ENCODE results near the gene NBEAL2. TPM values are rescaled to one million over a fixed set of nuclear protein-coding genes. Genes with fewer than 3 reads are reported as not detected.

Gene NBEAL2
- total RNA-seq, 1 donor: 4.3 TPM

GRCh38 chr3:46959161-46959511 is 20.3 kb upstream of the NBEAL2 start:
- Histone ChIP-seq H3K27ac (ENCODE audit: low read depth, low read length) (peak overlapping the region; percentile 24), H3K4me1 (ENCODE audit: insufficient read depth, low read length) (peaks cover 9% of the 10 kb centered on the region), H3K36me3 (ENCODE audit: insufficient read depth, low read length) (peaks cover 4% of the 10 kb centered on the region), H4K20me1 (ENCODE audit: insufficient read depth, low read length) (peaks cover 74% of the 10 kb centered on the region), H3K9me3 (ENCODE audit: low read depth, low read length) (no peaks in the 10 kb centered on the region), H3K4me3 (ENCODE audit: insufficient read depth, low read length) (no peak overlapping the region), H2AFZ (ENCODE audit: low read length) (no peak overlapping the region), H3K4me2 (ENCODE audit: insufficient read depth, low read length) (no peak overlapping the region), H3K27me3 (ENCODE audit: insufficient read depth, low read length) (no peaks in the 10 kb centered on the region), H3K79me2 (ENCODE audit: insufficient read depth, low read length) (peaks cover 88% of the 10 kb centered on the region)
- no peak for TF ChIP-seq CTCF (IDR thresholded peaks at IDR 0.05; ENCODE audit: extremely low read depth, low read depth, low read length)
- DNase-seq (ENCODE audit: insufficient read length, low spot score, missing footprints): no peak

- no peaks in the 10 kb centered on the region for H3K27me3 ChIP-seq (ENCODE audit: insufficient read depth, low read length)
- H4K20me1 ChIP-seq (ENCODE audit: insufficient read depth, low read length): peaks cover 71% of the 10 kb centered on the region
- H3K4me2 ChIP-seq (ENCODE audit: insufficient read depth, low read length): no peak overlapping the region
- peak; percentile 96 for DNase-seq (ENCODE audit: insufficient read length, low spot score, missing footprints)
- H3K4me1 ChIP-seq (ENCODE audit: insufficient read depth, low read length): peaks cover 9% of the 10 kb centered on the region
- no peak overlapping the region for H3K4me3 ChIP-seq (ENCODE audit: insufficient read depth, low read length)
- peaks cover 82% of the 10 kb centered on the region for H3K79me2 ChIP-seq (ENCODE audit: insufficient read depth, low read length)
- peak overlapping the region; percentile 24 for H3K27ac ChIP-seq (ENCODE audit: low read depth, low read length)
- TF ChIP-seq CTCF (IDR thresholded peaks at IDR 0.05; ENCODE audit: extremely low read depth, low read depth, low read length): no peak
- H3K9me3 ChIP-seq (ENCODE audit: low read depth, low read length): no peaks in the 10 kb centered on the region
- H2AFZ ChIP-seq (ENCODE audit: low read length): no peak overlapping the region
- peaks cover 6% of the 10 kb centered on the region for H3K36me3 ChIP-seq (ENCODE audit: insufficient read depth, low read length)
Observed at GRCh38 chr3:46960081-46960701, 19.3 kb upstream of the NBEAL2 start.

GRCh38 chr3:46960835-46961234 is 18.6 kb upstream of the NBEAL2 start:
- Histone ChIP-seq H4K20me1 (ENCODE audit: insufficient read depth, low read length) (peaks cover 71% of the 10 kb centered on the region), H3K4me2 (ENCODE audit: insufficient read depth, low read length) (no peak overlapping the region), H2AFZ (ENCODE audit: low read length) (no peak overlapping the region), H3K4me3 (ENCODE audit: insufficient read depth, low read length) (no peak overlapping the region), H3K79me2 (ENCODE audit: insufficient read depth, low read length) (peaks cover 82% of the 10 kb centered on the region), H3K9me3 (ENCODE audit: low read depth, low read length) (no peaks in the 10 kb centered on the region), H3K27me3 (ENCODE audit: insufficient read depth, low read length) (no peaks in the 10 kb centered on the region), H3K27ac (ENCODE audit: low read depth, low read length) (peak overlapping the region; percentile 24), H3K4me1 (ENCODE audit: insufficient read depth, low read length) (peaks cover 9% of the 10 kb centered on the region), H3K36me3 (ENCODE audit: insufficient read depth, low read length) (peaks cover 11% of the 10 kb centered on the region)
- no peak for TF ChIP-seq CTCF (IDR thresholded peaks at IDR 0.05; ENCODE audit: extremely low read depth, low read depth, low read length)
- no peak for DNase-seq (ENCODE audit: insufficient read length, low spot score, missing footprints)

GRCh38 chr3:46962427-46962826 is 17.0 kb upstream of the NBEAL2 start:
- Histone ChIP-seq H3K27ac (ENCODE audit: low read depth, low read length) (no peak overlapping the region), H2AFZ (ENCODE audit: low read length) (no peak overlapping the region), H3K4me1 (ENCODE audit: insufficient read depth, low read length) (peaks cover 9% of the 10 kb centered on the region), H4K20me1 (ENCODE audit: insufficient read depth, low read length) (peaks cover 73% of the 10 kb centered on the region), H3K27me3 (ENCODE audit: insufficient read depth, low read length) (no peaks in the 10 kb centered on the region), H3K4me2 (ENCODE audit: insufficient read depth, low read length) (no peak overlapping the region), H3K36me3 (ENCODE audit: insufficient read depth, low read length) (peaks cover 11% of the 10 kb centered on the region), H3K79me2 (ENCODE audit: insufficient read depth, low read length) (peaks cover 82% of the 10 kb centered on the region), H3K9me3 (ENCODE audit: low read depth, low read length) (no peaks in the 10 kb centered on the region), H3K4me3 (ENCODE audit: insufficient read depth, low read length) (no peak overlapping the region)
- TF ChIP-seq CTCF (IDR thresholded peaks at IDR 0.05; ENCODE audit: extremely low read depth, low read depth, low read length): no peak
- no peak for DNase-seq (ENCODE audit: insufficient read length, low spot score, missing footprints)
